ENCODE measurements around the gene APH1B. TPM values are rescaled to one million over a fixed set of nuclear protein-coding genes. Genes with fewer than 3 reads are reported as not detected.

APH1B gene
- polyA plus RNA-seq, 6 donors from 2014 or later, result 12.6 to 26.5 (median 20.0) TPM

- ATAC-seq (ENCODE audit: low read depth in 2 of 2) (no peak), DNase-seq (no peak)
- H3K27me3 Mint-ChIP-seq, result no peaks in the 10 kb centered on the region
- no peak overlapping the region for H3K4me3 Mint-ChIP-seq
- H3K9me3 Mint-ChIP-seq, result no peaks in the 10 kb centered on the region
- H3K4me1 Mint-ChIP-seq, result no peaks in the 10 kb centered on the region
- H3K27ac Mint-ChIP-seq, result peak overlapping the region in 2 of 6 donors; percentile 31 to 57
- peaks cover 13 to 18% of the 10 kb centered on the region in 2 donors for H3K36me3 Mint-ChIP-seq
Measured at GRCh38 chr15:63258658-63259057, 18.7 kb upstream of the APH1B start.

- H3K4me1 Mint-ChIP-seq, result no peaks in the 10 kb centered on the region
- peaks cover 12 to 18% of the 10 kb centered on the region in 2 donors for H3K36me3 Mint-ChIP-seq
- H3K27me3 Mint-ChIP-seq, result no peaks in the 10 kb centered on the region
- ATAC-seq (ENCODE audit: low read depth in 2 of 2), result no peak
- no peak overlapping the region for H3K4me3 Mint-ChIP-seq
- H3K9me3 Mint-ChIP-seq, result no peaks in the 10 kb centered on the region
- H3K27ac Mint-ChIP-seq, result peak overlapping the region in 2 of 6 donors; percentile 41 to 62
- DNase-seq, result no peak
Measured at GRCh38 chr15:63260791-63261190, 16.6 kb upstream of the APH1B start.

GRCh38 chr15:63261311-63261710 lies 16.1 kb upstream of the APH1B start:
- Mint-ChIP-seq H3K4me3 (no peak overlapping the region), H3K9me3 (no peaks in the 10 kb centered on the region), H3K4me1 (no peaks in the 10 kb centered on the region), H3K27me3 (no peaks in the 10 kb centered on the region), H3K27ac (peak overlapping the region in 2 of 6 donors; percentile 41 to 60), H3K36me3 (peaks cover 12 to 18% of the 10 kb centered on the region in 2 donors)
- ATAC-seq (ENCODE audit: low read depth in 2 of 2) (no peak), DNase-seq (no peak)

GRCh38 chr15:63263519-63263918 lies 13.9 kb upstream of the APH1B start:
- DNase-seq (no peak), ATAC-seq (ENCODE audit: low read depth in 2 of 2) (no peak)
- no peak overlapping the region for H3K4me3 Mint-ChIP-seq
- no peaks in the 10 kb centered on the region for H3K9me3 Mint-ChIP-seq
- H3K4me1 Mint-ChIP-seq, result no peaks in the 10 kb centered on the region
- peaks cover 12 to 18% of the 10 kb centered on the region in 2 donors for H3K36me3 Mint-ChIP-seq
- H3K27me3 Mint-ChIP-seq, result no peaks in the 10 kb centered on the region
- peak overlapping the region in 2 of 6 donors; percentile 11 to 70 for H3K27ac Mint-ChIP-seq

GRCh38 chr15:63264688-63265293 lies 12.6 kb upstream of the APH1B start:
- peaks cover 0 to 4% (median 0%) of the 10 kb centered on the region in 7 donors for H3K9me3 Mint-ChIP-seq
- H3K4me3 Mint-ChIP-seq, result no peak overlapping the region
- peaks cover 0 to 8% (median 6%) of the 10 kb centered on the region in 3 donors for H3K4me1 Mint-ChIP-seq
- no peak for ATAC-seq (ENCODE audit: low read depth in 2 of 2)
- H3K27ac Mint-ChIP-seq, result peak overlapping the region in 4 of 6 donors; percentile 5 to 60 (median 28)
- H3K36me3 Mint-ChIP-seq, result peaks cover 17 to 28% of the 10 kb centered on the region in 2 donors
- H3K27me3 Mint-ChIP-seq, result no peaks in the 10 kb centered on the region
- no peak for DNase-seq

- peak overlapping the region in 1 of 8 donors; percentile 43 for H3K4me3 Mint-ChIP-seq
- ATAC-seq (ENCODE audit: low read depth in 2 of 2), result no peak
Measured at GRCh38 chr15:63274427-63274826, 3.0 kb upstream of the APH1B start.

GRCh38 chr15:63276342-63277037 lies 915 bp upstream of the APH1B start:
- Mint-ChIP-seq H3K9me3 (no peaks in the 10 kb centered on the region), H3K4me1 (peaks cover 8 to 21% (median 18%) of the 10 kb centered on the region in 3 donors), H3K27ac (peak overlapping the region; percentile 40 to 93 (median 81)), H3K36me3 (peaks cover 0 to 5% of the 10 kb centered on the region in 2 donors), H3K4me3 (peak overlapping the region; percentile 72 to 93 (median 89)), H3K27me3 (no peaks in the 10 kb centered on the region)
- peak in 1 of 2 donors; percentile 1 for ATAC-seq (ENCODE audit: low read depth in 2 of 2)
- DNase-seq, result no peak

More at GRCh38 chr15:63274427-63274826, 3.0 kb upstream of the APH1B start:
- Mint-ChIP-seq H3K27me3 (no peaks in the 10 kb centered on the region), H3K9me3 (no peaks in the 10 kb centered on the region), H3K36me3 (peaks cover 2 to 5% of the 10 kb centered on the region in 2 donors), H3K4me1 (peaks cover 10 to 18% (median 18%) of the 10 kb centered on the region in 3 donors), H3K27ac (peak overlapping the region in 4 of 6 donors; percentile 15 to 89 (median 40))
- no peak for DNase-seq

GRCh38 chr15:63277893-63278456 lies 570 bp downstream of the APH1B start:
- no peak for ATAC-seq (ENCODE audit: low read depth in 2 of 2)
- H3K4me1 Mint-ChIP-seq, result peaks cover 8 to 21% (median 18%) of the 10 kb centered on the region in 3 donors
- H3K36me3 Mint-ChIP-seq, result peaks cover 0 to 5% of the 10 kb centered on the region in 2 donors
- H3K27me3 Mint-ChIP-seq, result no peaks in the 10 kb centered on the region
- H3K9me3 Mint-ChIP-seq, result no peaks in the 10 kb centered on the region
- DNase-seq, result no peak
- peak overlapping the region; percentile 72 to 94 (median 87) for H3K4me3 Mint-ChIP-seq
- peak overlapping the region; percentile 49 to 91 (median 77) for H3K27ac Mint-ChIP-seq

GRCh38 chr15:63283126-63283525 lies 5.7 kb downstream of the APH1B start:
- Mint-ChIP-seq H3K27ac (no peak overlapping the region), H3K36me3 (peaks cover 8 to 18% of the 10 kb centered on the region in 2 donors), H3K4me1 (peaks cover 0 to 14% (median 12%) of the 10 kb centered on the region in 3 donors), H3K9me3 (no peaks in the 10 kb centered on the region), H3K4me3 (peak overlapping the region in 1 of 8 donors; percentile 39), H3K27me3 (no peaks in the 10 kb centered on the region)
- DNase-seq (no peak), ATAC-seq (ENCODE audit: low read depth in 2 of 2) (no peak)

- no peak for ATAC-seq (ENCODE audit: low read depth in 2 of 2)
- Mint-ChIP-seq H3K9me3 (no peaks in the 10 kb centered on the region), H3K4me1 (peaks cover 6 to 13% (median 12%) of the 10 kb centered on the region in 3 donors), H3K27ac (no peak overlapping the region), H3K27me3 (no peaks in the 10 kb centered on the region), H3K36me3 (peaks cover 8 to 21% of the 10 kb centered on the region in 2 donors), H3K4me3 (peak overlapping the region in 1 of 8 donors; percentile 19)
- DNase-seq, result no peak
Measured at GRCh38 chr15:63284335-63284734, 6.9 kb downstream of the APH1B start.

- Mint-ChIP-seq H3K36me3 (peaks cover 8 to 20% of the 10 kb centered on the region in 2 donors), H3K27me3 (no peaks in the 10 kb centered on the region), H3K27ac (peak overlapping the region in 1 of 6 donors; percentile 19), H3K4me3 (peak overlapping the region in 1 of 8 donors; percentile 24), H3K4me1 (peaks cover 6 to 13% (median 9%) of the 10 kb centered on the region in 3 donors), H3K9me3 (no peaks in the 10 kb centered on the region)
- no peak for ATAC-seq (ENCODE audit: low read depth in 2 of 2)
- DNase-seq, result no peak
Measured at GRCh38 chr15:63287109-63287508, 9.7 kb downstream of the APH1B start.

- peaks cover 6 to 16% (median 10%) of the 10 kb centered on the region in 3 donors for H3K4me1 Mint-ChIP-seq
- no peaks in the 10 kb centered on the region for H3K27me3 Mint-ChIP-seq
- H3K27ac Mint-ChIP-seq, result peak overlapping the region in 1 of 6 donors; percentile 10
- peaks cover 8 to 20% of the 10 kb centered on the region in 2 donors for H3K36me3 Mint-ChIP-seq
- no peak for ATAC-seq (ENCODE audit: low read depth in 2 of 2)
- DNase-seq, result no peak
- H3K9me3 Mint-ChIP-seq, result no peaks in the 10 kb centered on the region
- H3K4me3 Mint-ChIP-seq, result no peak overlapping the region
Measured at GRCh38 chr15:63288342-63288741, 10.9 kb downstream of the APH1B start.

- H3K36me3 Mint-ChIP-seq, result peaks cover 8 to 16% of the 10 kb centered on the region in 2 donors
- peaks cover 5 to 17% (median 6%) of the 10 kb centered on the region in 3 donors for H3K4me1 Mint-ChIP-seq
- H3K9me3 Mint-ChIP-seq, result no peaks in the 10 kb centered on the region
- no peak overlapping the region for H3K4me3 Mint-ChIP-seq
- H3K27me3 Mint-ChIP-seq, result no peaks in the 10 kb centered on the region
- DNase-seq (peak; percentile 20), ATAC-seq (ENCODE audit: low read depth in 2 of 2) (peak in 1 of 2 donors; percentile 59)
- H3K27ac Mint-ChIP-seq, result peak overlapping the region in 1 of 6 donors; percentile 10
Measured at GRCh38 chr15:63288778-63289378, 11.5 kb downstream of the APH1B start.

Data from naive B cell (primary cell).